Smooth muscle cell (in vitro differentiated cells): ENCODE data around the gene SLC9A1. TPM values are rescaled to one million over a fixed set of nuclear protein-coding genes. Genes with fewer than 3 reads are reported as not detected.

Experiments used
- DNase-seq: peaks from one replicate; lab custom pipeline; 2025; ENCODE audit not compliant: unreplicated experiment; lab: John Stamatoyannopoulos, UW
- H2AFZ ChIP-seq: fragments of 200-600 bp; sonication (generic); 2 replicates; pipeline ENCODE4 v1.6.0; 2016; ENCODE audit warnings: antibody characterized with exemption, low read depth, mild to moderate bottlenecking
- H3F3A ChIP-seq: fragments of 200-600 bp; sonication (generic); 2 replicates; pipeline ENCODE4 v1.6.0; 2017; ENCODE audit warnings: antibody characterized with exemption, low read depth
- H3K27ac ChIP-seq: fragments of 200-600 bp; sonication (generic); 2 replicates; pipeline ENCODE4 v1.5.1; 2016; ENCODE audit warnings: low read depth, mild to moderate bottlenecking
- H3K27me3 ChIP-seq: fragments of 200-600 bp; sonication (generic); 2 replicates; pipeline ENCODE4 v1.6.1; 2016; ENCODE audit warnings: low read depth, mild to moderate bottlenecking
- H3K36me3 ChIP-seq: fragments of 200-600 bp; sonication (generic); 2 replicates; pipeline ENCODE4 v1.5.1; 2016; ENCODE audit warnings: low read depth
- H3K4me1 ChIP-seq: fragments of 200-600 bp; sonication (generic); 2 replicates; pipeline ENCODE4 v1.5.1; 2016; ENCODE audit warnings: low read depth
- H3K4me2 ChIP-seq: fragments of 200-600 bp; sonication (generic); 2 replicates; pipeline ENCODE4 v1.6.0; 2016; ENCODE audit warnings: mild to moderate bottlenecking
- H3K4me3 ChIP-seq: fragments of 200-600 bp; sonication (generic); 2 replicates; pipeline ENCODE4 v1.5.1; 2016; ENCODE audit warnings: mild to moderate bottlenecking
- H3K79me2 ChIP-seq: fragments of 200-600 bp; sonication (generic); 2 replicates; pipeline ENCODE4 v1.6.0; 2016; ENCODE audit warnings: low read depth, mild to moderate bottlenecking
- H3K9ac ChIP-seq: fragments of 200-600 bp; sonication (generic); 2 replicates; pipeline ENCODE4 v1.6.0; 2016; ENCODE audit warnings: low read depth
- H3K9me3 ChIP-seq: fragments of 200-600 bp; sonication (generic); replicated peaks from 2 replicates; pipeline ENCODE4 v1.5.1; 2016; ENCODE audit warnings: low read depth
- H4K20me1 ChIP-seq: fragments of 200-600 bp; sonication (generic); 2 replicates; pipeline ENCODE4 v1.6.0; 2016; ENCODE audit warnings: low read depth
- CTCF ChIP-seq: fragments of 200-600 bp; sonication (generic); IDR thresholded peaks from 2 replicates; pipeline ENCODE4 v1.5.1; 2017; ENCODE audit warnings: borderline replicate concordance, mild to moderate bottlenecking, antibody characterized with exemption; ENCODE audit not compliant: insufficient read depth, poor library complexity, severe bottlenecking
- WGBS: methylation state at CpG from one replicate; pipeline ENCODE4 v1.1.7; 2016; ENCODE audit warnings: low lambda C conversion rate; 5-methylcytosine and 5-hydroxymethylcytosine counted together
- polyA plus RNA-seq: library from polyadenylated mRNA; unstranded; fragments of >200 nt; fragmentation: Nextera tagmentation; extraction: Ambion mirVana; gene quantifications from 2 replicates; pipeline ENCODE4 v1.2.1, GENCODE V29; 2016
- total RNA-seq: library from RNA; depleted of rRNA; stranded (reverse); fragments of >200 nt; gene quantifications from 2 replicates; pipeline ENCODE4 v1.2.3, GENCODE V29; 2014

Gene SLC9A1
- total and polyA plus RNA-seq, 2 experiments from 2014 or later: 16.5 to 37.4 TPM

DNA sequence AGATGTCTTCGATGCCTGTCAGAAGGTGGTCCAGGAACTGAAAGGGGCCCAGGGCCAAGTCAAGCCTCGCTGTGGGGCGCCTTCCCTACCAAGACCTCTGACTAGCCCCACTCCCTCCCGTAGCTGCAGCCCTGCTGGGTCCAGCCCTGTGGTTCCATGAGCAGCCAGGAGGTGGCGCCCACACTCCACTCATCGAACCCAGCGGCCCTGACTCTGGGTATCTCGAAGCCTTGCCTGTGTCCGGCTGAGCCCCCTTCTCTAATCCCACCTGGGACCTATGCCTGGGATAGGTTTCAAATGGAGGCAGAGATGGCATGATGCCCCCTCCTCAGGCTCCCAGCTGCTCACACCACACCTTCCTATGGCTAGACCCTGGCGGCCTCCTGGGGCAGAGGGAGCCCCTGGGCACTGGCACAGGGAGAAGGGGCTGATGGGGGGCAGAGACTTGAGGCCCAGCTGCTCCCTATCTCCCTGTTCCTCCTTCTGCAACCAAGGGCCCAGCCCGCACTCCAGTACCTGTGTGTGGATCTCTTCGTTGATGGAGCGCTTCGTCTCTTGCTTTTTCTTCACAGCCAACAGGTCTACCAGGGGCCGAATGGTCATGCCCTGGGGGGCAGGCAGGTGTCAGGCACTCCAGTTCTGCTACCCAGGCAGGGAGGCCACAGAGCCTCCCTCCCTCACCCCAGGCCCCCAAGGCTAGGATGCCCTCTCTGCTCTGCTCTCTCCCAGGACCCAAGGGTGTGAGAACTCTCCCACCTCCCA is 52.0 kb downstream of the SLC9A1 start:
- H3K27ac ChIP-seq: no peak overlapping the region
- no peaks in the 10 kb centered on the region for H3K9me3 ChIP-seq
- H3F3A ChIP-seq: peaks cover 20% of the 10 kb centered on the region
- no peaks in the 10 kb centered on the region for H3K79me2 ChIP-seq
- no peaks in the 10 kb centered on the region for H4K20me1 ChIP-seq
- no peak overlapping the region for H3K9ac ChIP-seq
- H3K4me3 ChIP-seq: no peak overlapping the region
- DNase-seq: peak; percentile 67
- TF ChIP-seq CTCF: peak; percentile 99
- no peaks in the 10 kb centered on the region for H3K36me3 ChIP-seq
- H3K4me2 ChIP-seq: no peak overlapping the region
- no peaks in the 10 kb centered on the region for H3K27me3 ChIP-seq
- H3K4me1 ChIP-seq: peaks cover 16% of the 10 kb centered on the region
- 40% methylated on average over 12 of the region's 15 CpGs for WGBS
- no peak overlapping the region for H2AFZ ChIP-seq

GRCh38 chr1:27102134-27102706 is 52.7 kb downstream of the SLC9A1 start:
- TF ChIP-seq CTCF: no peak
- Histone ChIP-seq H3K27me3 (no peaks in the 10 kb centered on the region), H3K27ac (no peak overlapping the region), H3K4me3 (no peak overlapping the region), H3K9ac (no peak overlapping the region), H3K79me2 (no peaks in the 10 kb centered on the region), H2AFZ (no peak overlapping the region), H3K4me1 (peaks cover 16% of the 10 kb centered on the region), H3F3A (peaks cover 20% of the 10 kb centered on the region), H3K4me2 (no peak overlapping the region), H3K9me3 (no peaks in the 10 kb centered on the region), H3K36me3 (no peaks in the 10 kb centered on the region), H4K20me1 (no peaks in the 10 kb centered on the region)
- WGBS: 90% methylated on average over 17 of the region's 17 CpGs
- no peak for DNase-seq

- WGBS: 99% methylated on average over 15 of the region's 15 CpGs
- H3K4me3 ChIP-seq: no peak overlapping the region
- H3K9ac ChIP-seq: no peak overlapping the region
- no peaks in the 10 kb centered on the region for H3K36me3 ChIP-seq
- peaks cover 16% of the 10 kb centered on the region for H3K4me1 ChIP-seq
- TF ChIP-seq CTCF: no peak
- H3K4me2 ChIP-seq: no peak overlapping the region
- peaks cover 20% of the 10 kb centered on the region for H3F3A ChIP-seq
- no peaks in the 10 kb centered on the region for H3K27me3 ChIP-seq
- H2AFZ ChIP-seq: no peak overlapping the region
- no peak overlapping the region for H3K27ac ChIP-seq
- no peaks in the 10 kb centered on the region for H3K9me3 ChIP-seq
- H4K20me1 ChIP-seq: no peaks in the 10 kb centered on the region
- no peaks in the 10 kb centered on the region for H3K79me2 ChIP-seq
- DNase-seq: no peak
Measured at GRCh38 chr1:27101696-27102095, 53.2 kb downstream of the SLC9A1 start.
